HCT116 (cell line): Measurements from ENCODE around the gene ABCD1. TPM values are rescaled to one million over a fixed set of nuclear protein-coding genes. Genes with fewer than 3 reads are reported as not detected.
A peak's percentile ranks its signal among the peaks of the same experiment; 100 is the strongest.
"Not testable (repeated sequence)": the region's sequence is repeated elsewhere in the genome, so short reads cannot be mapped to it uniquely, and the experiment has no call there.

ENCODE experiments used
- ATAC-seq: fragments of 200-7000 bp; cut with Tn5 transposase; 2 replicates; pipeline ENCODE4 v1.9.1; 2020; ENCODE audit warnings: mild to moderate bottlenecking, moderate library complexity
- BruUV-seq: library from RNA; stranded (reverse); fragments of 400-500 nt; replicated peaks from 2 replicates; lab custom pipeline; 2021; lab: Mats Ljungman, UMichigan
- CTCF ChIA-PET: fragments of 300-600 bp; sonication (Branson Sonifier 250); formaldehyde crosslinking; loops from one replicate; lab custom pipeline; 2021; ENCODE audit warnings: antibody characterized with exemption; lab: Charles Lee
- POLR2A ChIA-PET: fragments of 300-600, 350-600 bp; sonication (Branson Sonifier 250); formaldehyde crosslinking; loops from one replicate; lab custom pipeline; 2021; ENCODE audit warnings: antibody characterized with exemption; lab: Charles Lee
- RAD21 ChIA-PET, 2 experiments: fragments of 300-600 bp; sonication (Branson Sonifier 250); formaldehyde crosslinking; loops; one replicate each; lab custom pipeline; 2023; ENCODE audit warnings: low total read pairs in 2 of 2; ENCODE audit not compliant: uncharacterized antibody in 2 of 2, unreplicated experiment in 2 of 2, low non-redundant PET in 1 of 2; lab: Charles Lee
- DNase-seq: peaks from one replicate; pipeline ENCODE4 v3.0.0-alpha.2; 2010; ENCODE audit warnings: low read depth, low spot score
- H2AFZ ChIP-seq: fragments of 200-600 bp; shearing (Covaris generic), sonication (generic); 2 replicates; pipeline ENCODE4 v1.6.1; 2017; ENCODE audit warnings: low read depth, mixed run types, mixed read lengths, antibody characterized with exemption, low read length; ENCODE audit not compliant: poor library complexity, severe bottlenecking
- H3K27ac ChIP-seq: 2 replicates; pipeline ENCODE4 v1.5.1; 2012; ENCODE audit warnings: low read depth, low read length
- H3K27me3 ChIP-seq: fragments of 200-600 bp; sonication (generic); 2 replicates; pipeline ENCODE4 v1.6.1; 2016; ENCODE audit warnings: mixed run types, low read length, mixed read lengths; ENCODE audit not compliant: insufficient read depth
- H3K36me3 ChIP-seq, 2 experiments: fragments of 200-500 bp in 1 of 2; fragments of 200-600 bp in 1 of 2; sonication (Bioruptor generic) in 1 of 2; sonication (generic) in 1 of 2; 2 replicates each; pipeline versions ENCODE4 v1.5.1 to v1.6.1; 2014 to 2016; ENCODE audit warnings: low read length in 2 of 2, inconsistent platforms in 1 of 2, mixed read lengths in 1 of 2, mixed run types in 1 of 2; ENCODE audit not compliant: insufficient read depth in 2 of 2, control insufficient read depth in 1 of 2
- H3K4me1 ChIP-seq, 2 experiments: fragments of 200-600 bp in 1 of 2; sonication (generic) in 1 of 2; 2 replicates each; pipeline versions ENCODE4 v1.5.1 to v1.6.1; 2012 to 2017; ENCODE audit warnings: low read length in 2 of 2, inconsistent platforms in 1 of 2, mild to moderate bottlenecking in 1 of 2, mixed read lengths in 1 of 2, mixed run types in 1 of 2, moderate library complexity in 1 of 2; ENCODE audit not compliant: insufficient read depth in 2 of 2, control insufficient read depth in 1 of 2
- H3K4me2 ChIP-seq: fragments of 200-600 bp; sonication (generic); 2 replicates; pipeline ENCODE4 v1.6.1; 2017; ENCODE audit warnings: mixed run types, low read length, mixed read lengths
- H3K4me3 ChIP-seq, 2 experiments: fragments of 200-600 bp in 1 of 2; sonication (generic) in 1 of 2; replicated peaks in 1 of 2; 2 replicates each; pipeline ENCODE4 v1.5.1; 2011 to 2016; ENCODE audit warnings: low read length in 2 of 2, control low read depth in 1 of 2, low read depth in 1 of 2, mild to moderate bottlenecking in 1 of 2, mixed read lengths in 1 of 2, mixed run types in 1 of 2
- H3K79me2 ChIP-seq: fragments of 200-600 bp; sonication (generic); 2 replicates; pipeline ENCODE4 v1.6.1; 2017; ENCODE audit warnings: mild to moderate bottlenecking, mixed run types, low read length, moderate library complexity, mixed read lengths; ENCODE audit not compliant: insufficient read depth
- H3K9ac ChIP-seq: fragments of 200-600 bp; sonication (generic); 2 replicates; pipeline ENCODE4 v1.6.1; 2016; ENCODE audit warnings: low read length, mixed read lengths
- H3K9me2 ChIP-seq: fragments of 200-600 bp; sonication (generic), shearing (Covaris generic); 2 replicates; pipeline ENCODE4 v1.6.1; 2017; ENCODE audit warnings: mixed run types, mild to moderate bottlenecking, moderate library complexity; ENCODE audit not compliant: insufficient read depth
- H3K9me3 ChIP-seq, 2 experiments: fragments of 200-500 bp in 1 of 2; fragments of 200-600 bp in 1 of 2; sonication (Bioruptor generic) in 1 of 2; sonication (generic) in 1 of 2; 2 replicates each; pipeline ENCODE4 v1.6.1; 2014 to 2017; ENCODE audit warnings: low read length in 2 of 2, mixed read lengths in 2 of 2, inconsistent platforms in 1 of 2, low read depth in 1 of 2, mild to moderate bottlenecking in 1 of 2, mixed run types in 1 of 2, moderate library complexity in 1 of 2; ENCODE audit not compliant: control insufficient read depth in 1 of 2, insufficient read depth in 1 of 2
- H4K20me1 ChIP-seq: fragments of 200-600 bp; sonication (generic), shearing (Covaris generic); 2 replicates; pipeline ENCODE4 v1.6.1; 2017; ENCODE audit warnings: mixed run types, mild to moderate bottlenecking, moderate library complexity; ENCODE audit not compliant: insufficient read depth
- CEBPB ChIP-seq: IDR thresholded peaks from 2 replicates; pipeline ENCODE4 v1.6.1; 2012; ENCODE audit warnings: low read depth
- ELF1 ChIP-seq: IDR thresholded peaks from 2 replicates; pipeline ENCODE4 v1.6.1; 2012; ENCODE audit warnings: low read depth, borderline replicate concordance
- EZH2 ChIP-seq: fragments of 200-600 bp; sonication (generic); IDR thresholded peaks from 2 replicates; pipeline ENCODE4 v1.6.1; 2017; ENCODE audit warnings: antibody characterized with exemption, mixed run types
- EZH2phosphoT487 ChIP-seq: fragments of 200-600 bp; IDR thresholded peaks from 2 replicates; pipeline ENCODE4 v1.6.1; 2018; ENCODE audit warnings: antibody characterized with exemption, borderline replicate concordance
- JUND ChIP-seq: IDR thresholded peaks from 2 replicates; pipeline ENCODE4 v1.6.1; 2012
- POLR2AphosphoS5 ChIP-seq: IDR thresholded peaks from 2 replicates; pipeline ENCODE4 v1.6.1; 2011; ENCODE audit warnings: mild to moderate bottlenecking, low read depth, low read length, moderate library complexity
- SP1 ChIP-seq: IDR thresholded peaks from 2 replicates; pipeline ENCODE4 v1.6.1; 2012; ENCODE audit warnings: low read depth
- SRF ChIP-seq: IDR thresholded peaks from 2 replicates; pipeline ENCODE4 v1.6.1; 2012; ENCODE audit warnings: low read depth
- TCF7L2 ChIP-seq: IDR thresholded peaks from 2 replicates; pipeline ENCODE4 v1.7.0; 2011; ENCODE audit warnings: borderline replicate concordance, inconsistent platforms; ENCODE audit not compliant: insufficient read depth, insufficient read length; ENCODE audit errors: extremely low read depth
- YY1 ChIP-seq: IDR thresholded peaks from 2 replicates; pipeline ENCODE4 v1.6.1; 2011; ENCODE audit warnings: low read length, low read depth, moderate library complexity, mild to moderate bottlenecking; ENCODE audit not compliant: insufficient replicate concordance; ENCODE audit errors: extremely low read depth
- ZNF274 ChIP-seq: fragments of 200-500 bp; sonication (Bioruptor generic); IDR thresholded peaks from 2 replicates; pipeline ENCODE4 v1.6.1; 2014; ENCODE audit warnings: mild to moderate bottlenecking, low read depth, low read length, inconsistent platforms
- intact Hi-C: fragments of 100-400 bp; cut with micrococcal nuclease; formaldehyde crosslinking; loops from 2 replicates; pipeline ENCODE4 v1.10.0; 2022
- total RNA-seq: library from RNA; stranded (reverse); gene quantifications from one replicate; pipeline ENCODE4 v1.2.1, GENCODE V29; 2021; ENCODE audit not compliant: unreplicated experiment
- TF ChIP-seq, protein P1 (sequence below): IDR thresholded peaks from 2 replicates; pipeline ENCODE4 v1.6.1; 2012
- TF ChIP-seq, protein P2 (sequence below): IDR thresholded peaks from 2 replicates; pipeline ENCODE4 v1.6.1; 2012
- TF ChIP-seq, protein P3 (sequence below): IDR thresholded peaks from 2 replicates; pipeline ENCODE4 v1.6.1; 2011; ENCODE audit warnings: mild to moderate bottlenecking, low read length, moderate library complexity; ENCODE audit not compliant: insufficient replicate concordance; ENCODE audit errors: extremely low read depth

The ABCD1 gene
- total RNA-seq, 1 experiment from 2014 or later = 7.1 TPM

DNA sequence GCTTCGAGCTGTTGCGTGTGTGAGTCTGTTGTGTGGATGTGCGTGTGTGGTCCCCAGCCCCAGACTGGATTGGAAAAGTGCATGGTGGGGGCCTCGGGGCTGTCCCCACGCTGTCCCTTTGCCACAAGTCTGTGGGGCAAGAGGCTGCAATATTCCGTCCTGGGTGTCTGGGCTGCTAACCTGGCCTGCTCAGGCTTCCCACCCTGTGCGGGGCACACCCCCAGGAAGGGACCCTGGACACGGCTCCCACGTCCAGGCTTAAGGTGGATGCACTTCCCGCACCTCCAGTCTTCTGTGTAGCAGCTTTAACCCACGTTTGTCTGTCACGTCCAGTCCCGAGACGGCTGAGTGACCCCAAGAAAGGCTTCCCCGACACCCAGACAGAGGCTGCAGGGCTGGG lies 28.6 kb upstream of the ABCD1 start:
- Histone ChIP-seq H3K4me1 (no peaks in the 10 kb centered on the region), H3K9me3 (no peaks in the 10 kb centered on the region), H3K4me2 (no peak overlapping the region), H3K36me3 (no peaks in the 10 kb centered on the region), H3K9me2 (no peaks in the 10 kb centered on the region), H2AFZ (no peak overlapping the region), H3K27me3 (no peaks in the 10 kb centered on the region)
- ChIA-PET CTCF (no interaction called here), RAD21 (no interaction called here)
- TSS peak; percentile 32 for BruUV-seq
- no peak for TF ChIP-seq POLR2AphosphoS5
- no peak for TF ChIP-seq JUND
- TF ChIP-seq ELF1 = no peak
- TF ChIP-seq EZH2 = no peak
- no peak for TF ChIP-seq EZH2phosphoT487
- no peak for TF ChIP-seq CEBPB
- TF ChIP-seq TCF7L2 = no peak
- no peak for TF ChIP-seq YY1
- TF ChIP-seq, protein P1, sequence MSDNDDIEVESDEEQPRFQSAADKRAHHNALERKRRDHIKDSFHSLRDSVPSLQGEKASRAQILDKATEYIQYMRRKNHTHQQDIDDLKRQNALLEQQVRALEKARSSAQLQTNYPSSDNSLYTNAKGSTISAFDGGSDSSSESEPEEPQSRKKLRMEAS = no peak
- no peak for TF ChIP-seq ZNF274
- TF ChIP-seq SRF = no peak
- TF ChIP-seq, protein P2, sequence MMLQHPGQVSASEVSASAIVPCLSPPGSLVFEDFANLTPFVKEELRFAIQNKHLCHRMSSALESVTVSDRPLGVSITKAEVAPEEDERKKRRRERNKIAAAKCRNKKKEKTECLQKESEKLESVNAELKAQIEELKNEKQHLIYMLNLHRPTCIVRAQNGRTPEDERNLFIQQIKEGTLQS = no peak
- TF ChIP-seq SP1 = no peak
- TF ChIP-seq, protein P3, sequence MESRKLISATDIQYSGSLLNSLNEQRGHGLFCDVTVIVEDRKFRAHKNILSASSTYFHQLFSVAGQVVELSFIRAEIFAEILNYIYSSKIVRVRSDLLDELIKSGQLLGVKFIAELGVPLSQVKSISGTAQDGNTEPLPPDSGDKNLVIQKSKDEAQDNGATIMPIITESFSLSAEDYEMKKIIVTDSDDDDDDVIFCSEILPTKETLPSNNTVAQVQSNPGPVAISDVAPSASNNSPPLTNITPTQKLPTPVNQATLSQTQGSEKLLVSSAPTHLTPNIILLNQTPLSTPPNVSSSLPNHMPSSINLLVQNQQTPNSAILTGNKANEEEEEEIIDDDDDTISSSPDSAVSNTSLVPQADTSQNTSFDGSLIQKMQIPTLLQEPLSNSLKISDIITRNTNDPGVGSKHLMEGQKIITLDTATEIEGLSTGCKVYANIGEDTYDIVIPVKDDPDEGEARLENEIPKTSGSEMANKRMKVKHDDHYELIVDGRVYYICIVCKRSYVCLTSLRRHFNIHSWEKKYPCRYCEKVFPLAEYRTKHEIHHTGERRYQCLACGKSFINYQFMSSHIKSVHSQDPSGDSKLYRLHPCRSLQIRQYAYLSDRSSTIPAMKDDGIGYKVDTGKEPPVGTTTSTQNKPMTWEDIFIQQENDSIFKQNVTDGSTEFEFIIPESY = no peak
- TF ChIP-seq, all 23 proteins: peak for 0
- no peaks in the 10 kb centered on the region for H4K20me1 ChIP-seq
- H3K9ac ChIP-seq = no peak overlapping the region
- H3K27ac ChIP-seq = no peak overlapping the region
- ATAC-seq (no peak), DNase-seq (no peak)
- H3K4me3 ChIP-seq = no peak overlapping the region
- H3K79me2 ChIP-seq = peaks cover 4% of the 10 kb centered on the region; the same call in 1 of the 2 replicates
- POLR2A ChIA-PET = no interaction called here
- intact Hi-C loops = no loop called here

DNA sequence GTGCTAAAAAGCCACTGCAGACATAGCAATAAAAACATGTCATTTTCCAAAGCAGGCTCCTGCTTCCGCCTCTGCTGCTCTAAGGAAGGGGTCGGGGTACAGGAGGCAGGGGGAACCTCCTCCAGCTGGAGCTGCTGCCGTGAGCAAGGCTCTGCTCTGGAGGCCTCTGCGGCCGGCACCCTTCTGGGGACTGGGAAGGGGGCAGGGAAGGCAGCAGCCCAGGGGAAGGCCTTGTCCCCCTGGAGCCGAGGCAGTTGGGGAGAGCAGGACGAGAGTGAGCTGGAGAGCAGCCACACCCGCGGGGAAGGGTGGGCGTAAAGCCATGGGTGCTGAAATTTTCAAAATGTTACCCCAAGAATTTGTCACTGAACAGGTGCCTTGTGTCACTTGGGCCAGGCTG lies 28.1 kb upstream of the ABCD1 start:
- H3K27ac ChIP-seq, H3K36me3 ChIP-seq, intact Hi-C loops, RAD21 ChIA-PET, DNase-seq, H4K20me1 ChIP-seq, H3K9me3 ChIP-seq, H3K9ac ChIP-seq, H2AFZ ChIP-seq, CTCF ChIA-PET, POLR2A ChIA-PET, H3K79me2 ChIP-seq, H3K4me1 ChIP-seq, H3K4me3 ChIP-seq, BruUV-seq, ATAC-seq, H3K27me3 ChIP-seq, H3K4me2 ChIP-seq, H3K9me2 ChIP-seq: not testable (repeated sequence)
